ENCODE data around the gene YY1. TPM values are rescaled to one million over a fixed set of nuclear protein-coding genes. Genes with fewer than 3 reads are reported as not detected.
A peak's percentile ranks its signal among the peaks of the same experiment; 100 is the strongest.

YY1 gene
- total RNA-seq, 1 donor from 2014 or later, result 77.2 TPM

- H3K4me3 Mint-ChIP-seq (ENCODE audit: unreplicated experiment), result no peak overlapping the region
Observed at GRCh38 chr14:100288382-100289185, 49.6 kb downstream of the YY1 start.

DNA sequence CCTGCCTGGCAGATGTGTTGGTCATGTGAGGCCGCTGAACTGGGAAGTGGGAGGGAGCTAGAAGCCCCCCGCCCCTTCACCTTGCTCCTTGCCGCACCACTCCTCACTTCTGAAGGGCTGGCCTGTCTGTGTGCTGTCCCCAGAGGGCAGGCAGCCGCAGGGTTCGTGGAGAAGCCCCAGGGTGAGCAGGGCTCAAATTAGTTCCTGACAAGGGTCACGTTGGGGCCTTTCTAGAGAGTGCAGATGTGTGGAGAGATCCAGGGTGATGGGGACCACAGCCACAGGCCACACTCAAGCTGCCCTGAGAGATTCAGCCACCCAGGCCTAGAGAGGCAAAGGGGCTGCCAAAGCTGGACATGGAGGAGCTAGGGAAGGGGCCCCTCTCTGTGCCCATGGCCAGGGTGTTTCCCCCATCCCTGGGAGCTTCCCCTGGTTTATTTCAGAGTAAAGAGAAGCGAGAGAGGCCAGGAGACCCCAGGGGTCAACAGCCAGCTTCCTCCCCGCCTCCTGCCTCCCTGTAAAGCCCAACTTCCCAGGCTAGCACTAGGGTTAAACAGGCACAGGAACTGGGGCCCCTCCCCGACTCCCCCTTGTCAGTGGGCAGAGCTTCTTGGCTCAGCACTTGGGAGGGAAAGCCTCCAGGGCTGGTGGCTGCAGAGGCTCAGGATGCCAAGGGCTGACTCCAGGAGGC, 51.1 kb downstream of the YY1 start:
- DNase-seq (ENCODE audit: extremely low spot score, unreplicated experiment), result no peak
- peaks cover 34% of the 10 kb centered on the region for H3K4me1 Mint-ChIP-seq (ENCODE audit: unreplicated experiment)
- TF ChIP-seq, protein P1, sequence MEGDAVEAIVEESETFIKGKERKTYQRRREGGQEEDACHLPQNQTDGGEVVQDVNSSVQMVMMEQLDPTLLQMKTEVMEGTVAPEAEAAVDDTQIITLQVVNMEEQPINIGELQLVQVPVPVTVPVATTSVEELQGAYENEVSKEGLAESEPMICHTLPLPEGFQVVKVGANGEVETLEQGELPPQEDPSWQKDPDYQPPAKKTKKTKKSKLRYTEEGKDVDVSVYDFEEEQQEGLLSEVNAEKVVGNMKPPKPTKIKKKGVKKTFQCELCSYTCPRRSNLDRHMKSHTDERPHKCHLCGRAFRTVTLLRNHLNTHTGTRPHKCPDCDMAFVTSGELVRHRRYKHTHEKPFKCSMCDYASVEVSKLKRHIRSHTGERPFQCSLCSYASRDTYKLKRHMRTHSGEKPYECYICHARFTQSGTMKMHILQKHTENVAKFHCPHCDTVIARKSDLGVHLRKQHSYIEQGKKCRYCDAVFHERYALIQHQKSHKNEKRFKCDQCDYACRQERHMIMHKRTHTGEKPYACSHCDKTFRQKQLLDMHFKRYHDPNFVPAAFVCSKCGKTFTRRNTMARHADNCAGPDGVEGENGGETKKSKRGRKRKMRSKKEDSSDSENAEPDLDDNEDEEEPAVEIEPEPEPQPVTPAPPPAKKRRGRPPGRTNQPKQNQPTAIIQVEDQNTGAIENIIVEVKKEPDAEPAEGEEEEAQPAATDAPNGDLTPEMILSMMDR (IDR thresholded peaks at IDR 0.05), result no peak
- H3K4me3 Mint-ChIP-seq (ENCODE audit: unreplicated experiment), result no peak overlapping the region
- H3K27me3 Mint-ChIP-seq (ENCODE audit: unreplicated experiment), result no peaks in the 10 kb centered on the region
- H3K27ac Mint-ChIP-seq (ENCODE audit: unreplicated experiment), result peak overlapping the region; percentile 54
- no peaks in the 10 kb centered on the region for H3K9me3 Mint-ChIP-seq (ENCODE audit: unreplicated experiment)
- H3K36me3 Mint-ChIP-seq (ENCODE audit: unreplicated experiment), result peaks cover 5% of the 10 kb centered on the region

More at GRCh38 chr14:100288382-100289185, 49.6 kb downstream of the YY1 start:
- Mint-ChIP-seq H3K36me3 (ENCODE audit: unreplicated experiment) (peaks cover 5% of the 10 kb centered on the region), H3K27ac (ENCODE audit: unreplicated experiment) (peak overlapping the region; percentile 38), H3K27me3 (ENCODE audit: unreplicated experiment) (no peaks in the 10 kb centered on the region), H3K9me3 (ENCODE audit: unreplicated experiment) (no peaks in the 10 kb centered on the region), H3K4me1 (ENCODE audit: unreplicated experiment) (peaks cover 34% of the 10 kb centered on the region)
- DNase-seq (ENCODE audit: extremely low spot score, unreplicated experiment), result no peak
- TF ChIP-seq, protein P1 (IDR thresholded peaks at IDR 0.05), result no peak

- Mint-ChIP-seq H3K27ac (ENCODE audit: unreplicated experiment) (no peak overlapping the region), H3K36me3 (ENCODE audit: unreplicated experiment) (peaks cover 5% of the 10 kb centered on the region), H3K4me1 (ENCODE audit: unreplicated experiment) (peaks cover 34% of the 10 kb centered on the region), H3K4me3 (ENCODE audit: unreplicated experiment) (no peak overlapping the region), H3K27me3 (ENCODE audit: unreplicated experiment) (no peaks in the 10 kb centered on the region), H3K9me3 (ENCODE audit: unreplicated experiment) (no peaks in the 10 kb centered on the region)
- DNase-seq (ENCODE audit: extremely low spot score, unreplicated experiment), result no peak
- TF ChIP-seq, protein P1 (IDR thresholded peaks at IDR 0.05), result no peak
Observed at GRCh38 chr14:100290607-100291304, 51.8 kb downstream of the YY1 start.

- TF ChIP-seq, protein P1 (IDR thresholded peaks at IDR 0.05), result no peak
- DNase-seq (ENCODE audit: extremely low spot score, unreplicated experiment), result no peak
- Mint-ChIP-seq H3K4me3 (ENCODE audit: unreplicated experiment) (no peak overlapping the region), H3K4me1 (ENCODE audit: unreplicated experiment) (peaks cover 29% of the 10 kb centered on the region), H3K27ac (ENCODE audit: unreplicated experiment) (no peak overlapping the region), H3K9me3 (ENCODE audit: unreplicated experiment) (no peaks in the 10 kb centered on the region), H3K27me3 (ENCODE audit: unreplicated experiment) (no peaks in the 10 kb centered on the region), H3K36me3 (ENCODE audit: unreplicated experiment) (peaks cover 7% of the 10 kb centered on the region)
Observed at GRCh38 chr14:100291305-100292075, 52.5 kb downstream of the YY1 start.

All from osteocyte (in vitro differentiated cells).